HS-27A (cell line): ENCODE measurements around the gene VTA1.
"Not testable (repeated sequence)": the region's sequence is repeated elsewhere in the genome, so short reads cannot be mapped to it uniquely, and the experiment has no call there.

Experiments used
- DNase-seq: peaks from one replicate; pipeline ENCODE4 v3.0.0-alpha.2; 2012; ENCODE audit warnings: low read depth, missing footprints

The VTA1 gene

GRCh38 chr6:142229518-142230270, 82.6 kb downstream of the VTA1 start:
- DNase-seq: not testable (repeated sequence)

- not testable (repeated sequence) for DNase-seq
Observed at GRCh38 chr6:142232206-142233044, 85.4 kb downstream of the VTA1 start.

GRCh38 chr6:142233945-142234682, 87.1 kb downstream of the VTA1 start:
- no peak for DNase-seq

DNA sequence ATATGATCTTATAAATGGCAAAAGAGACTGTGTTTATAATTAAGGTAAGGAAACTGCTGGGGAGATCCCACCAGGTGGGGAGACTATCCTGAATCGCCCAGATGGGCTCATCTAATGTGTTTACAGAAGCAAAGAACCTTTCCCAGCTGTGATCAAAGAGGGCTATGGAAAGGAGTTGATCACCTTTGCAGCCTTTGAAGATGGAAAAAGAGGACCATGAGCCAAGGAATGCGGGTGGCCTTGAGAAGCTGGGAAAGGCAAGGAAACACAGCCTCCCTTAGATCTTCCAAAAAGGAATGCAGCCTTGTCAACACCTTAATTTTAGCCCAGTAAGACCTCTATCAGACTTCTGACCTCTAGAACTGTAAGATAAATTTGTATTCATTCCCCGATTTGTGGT, 88.2 kb downstream of the VTA1 start:
- DNase-seq: no peak

- DNase-seq: no peak
Observed at GRCh38 chr6:142235791-142236190, 88.7 kb downstream of the VTA1 start.

- no peak for DNase-seq
Observed at GRCh38 chr6:142236691-142237090, 89.6 kb downstream of the VTA1 start.

DNA sequence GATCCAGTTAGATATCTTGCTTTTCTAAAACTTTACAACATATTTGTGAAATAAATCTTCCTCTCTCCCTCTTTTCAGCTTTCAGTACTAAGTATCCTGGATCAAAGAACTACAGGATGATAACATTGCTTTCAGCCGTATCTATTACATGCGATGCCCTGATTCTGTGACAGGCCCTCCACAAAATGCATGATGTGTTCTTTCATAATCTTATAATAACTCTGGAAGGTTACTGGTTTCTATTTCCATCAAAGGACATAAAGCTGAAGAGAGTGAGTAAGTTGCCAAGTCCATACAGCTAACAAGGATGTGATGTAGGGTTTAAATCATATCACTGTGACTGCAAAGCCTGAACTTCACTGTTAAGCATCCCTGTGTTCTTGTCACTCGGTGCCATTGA, 91.8 kb downstream of the VTA1 start:
- DNase-seq: no peak

DNA sequence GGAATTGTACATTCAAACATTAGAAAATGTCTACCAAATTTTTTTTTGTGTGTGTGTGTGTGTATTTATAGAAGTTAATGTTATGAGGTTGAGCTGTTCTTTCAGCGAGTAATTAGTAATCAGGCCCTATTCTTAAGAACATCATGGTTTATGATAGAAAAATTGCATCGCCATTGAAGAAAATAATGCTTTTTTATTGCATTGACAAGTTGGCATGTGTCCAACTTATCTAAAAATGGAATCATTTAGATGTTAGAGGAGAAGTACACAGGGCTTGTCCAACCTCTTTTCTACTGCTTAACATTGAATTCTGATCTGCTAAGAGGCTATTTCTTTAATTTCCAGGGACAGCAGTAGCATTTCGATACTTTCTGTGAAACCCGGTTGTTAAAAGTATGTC, 93.1 kb downstream of the VTA1 start:
- no peak for DNase-seq

- DNase-seq: no peak
Observed at GRCh38 chr6:142241061-142241460, 94.0 kb downstream of the VTA1 start.

GRCh38 chr6:142242269-142242668, 95.2 kb downstream of the VTA1 start:
- DNase-seq: peak; percentile 60

GRCh38 chr6:142246960-142247359, 99.9 kb downstream of the VTA1 start:
- no peak for DNase-seq

GRCh38 chr6:142249266-142249665, 102.2 kb downstream of the VTA1 start:
- no peak for DNase-seq

- no peak for DNase-seq
Observed at GRCh38 chr6:142251930-142252445, 104.9 kb downstream of the VTA1 start.

DNA sequence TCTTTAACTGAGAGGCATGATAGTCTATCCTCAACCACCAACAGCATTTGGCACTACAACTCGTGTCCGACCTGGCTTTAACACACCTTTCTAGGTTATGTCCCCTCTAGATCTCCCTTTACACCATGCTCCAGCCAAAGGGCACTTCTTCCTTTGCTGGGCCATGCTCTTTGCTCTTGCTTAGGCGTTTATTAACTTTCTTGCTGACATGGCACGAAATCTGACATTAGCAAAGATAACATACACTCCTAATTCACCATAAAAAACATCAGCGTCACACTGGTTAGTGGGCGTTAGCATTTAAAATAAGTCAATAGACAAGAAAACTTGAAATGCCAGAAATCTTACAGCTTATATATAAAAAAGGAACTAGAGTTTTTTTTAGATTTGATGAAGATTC, 107.5 kb downstream of the VTA1 start:
- no peak for DNase-seq

GRCh38 chr6:142255785-142256184, 108.7 kb downstream of the VTA1 start:
- DNase-seq: no peak

- no peak for DNase-seq
Observed at GRCh38 chr6:142258305-142258704, 111.2 kb downstream of the VTA1 start.

DNA sequence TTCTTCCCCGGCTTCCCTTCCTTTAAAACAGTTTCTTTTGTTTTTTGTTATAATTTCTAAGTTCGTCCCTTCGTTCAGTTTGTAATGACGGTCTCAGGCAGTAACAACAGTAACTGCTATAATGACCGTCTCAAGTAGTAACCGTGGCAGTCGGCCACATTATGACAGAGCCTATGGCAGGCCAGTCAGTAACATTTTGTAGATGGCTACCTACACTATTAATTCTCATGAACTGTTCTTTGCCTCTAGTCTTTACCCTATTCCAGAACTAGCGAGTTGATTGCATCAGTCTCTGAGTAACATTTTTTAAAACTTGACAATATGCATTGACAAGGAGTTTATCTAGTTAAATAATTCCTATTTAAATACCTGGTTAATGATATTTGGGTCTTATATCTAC, 111.7 kb downstream of the VTA1 start:
- DNase-seq: no peak

GRCh38 chr6:142260748-142261147, 113.7 kb downstream of the VTA1 start:
- DNase-seq: no peak

- no peak for DNase-seq
Observed at GRCh38 chr6:142262231-142262630, 115.2 kb downstream of the VTA1 start.

DNA sequence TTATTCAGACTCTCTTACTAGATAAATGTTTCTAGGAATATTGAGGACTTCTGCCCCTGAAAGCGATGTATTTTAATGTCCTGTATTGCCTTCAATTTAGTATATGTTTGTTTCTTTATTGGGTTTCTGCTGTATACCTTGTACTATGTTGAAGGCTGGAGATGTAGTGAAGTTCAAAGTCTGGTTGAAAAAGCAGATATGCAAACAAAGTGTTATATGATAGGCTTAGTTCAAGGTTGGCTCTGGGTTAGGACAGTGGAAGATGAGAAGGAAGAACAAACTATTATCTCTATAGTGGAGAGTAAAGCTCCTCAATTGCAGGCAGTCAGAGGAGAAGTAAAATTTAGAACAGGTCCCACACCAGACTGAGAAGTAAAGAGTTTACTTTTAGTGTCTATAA, 118.4 kb downstream of the VTA1 start:
- DNase-seq: no peak

DNA sequence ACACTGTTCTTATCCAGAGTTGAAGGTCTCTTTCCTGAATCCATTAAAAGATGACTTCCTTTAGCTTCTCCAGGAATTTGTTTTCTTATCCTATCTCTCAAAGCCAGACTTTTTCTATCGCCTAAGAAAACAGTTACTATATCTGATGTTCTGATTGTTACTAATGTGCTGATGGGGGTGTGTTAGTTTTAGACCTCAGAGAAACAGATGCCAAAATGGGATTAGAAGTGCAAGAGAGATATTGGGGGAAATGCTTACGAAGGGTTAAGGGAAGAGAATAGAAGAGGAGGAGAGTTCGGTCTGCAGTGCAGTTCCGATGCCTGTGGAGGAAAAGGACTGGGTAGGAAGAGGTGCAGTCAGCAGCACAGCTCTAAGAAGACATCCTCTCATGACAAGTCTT, 119.0 kb downstream of the VTA1 start:
- no peak for DNase-seq

DNA sequence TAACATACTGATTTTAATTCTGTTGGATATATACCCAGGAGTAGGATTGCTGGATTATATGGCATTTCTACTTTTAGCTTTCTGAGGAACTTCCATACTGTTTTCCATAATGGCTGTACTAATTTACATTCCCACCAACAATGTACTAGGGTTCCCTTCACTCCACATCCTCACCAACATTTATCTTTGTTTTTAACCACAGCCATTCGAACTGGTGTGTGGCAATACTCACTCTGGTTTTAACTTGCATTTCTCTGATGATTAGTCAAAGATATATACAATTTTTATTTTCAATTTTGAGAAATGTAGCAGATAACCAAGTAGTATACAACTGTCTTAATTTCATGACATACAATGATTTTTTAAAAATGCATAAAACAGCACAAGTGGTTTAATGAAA, 124.4 kb downstream of the VTA1 start:
- no peak for DNase-seq
